Stimulated activated CD4-positive, alpha-beta T cell treated with anti-CD3 and anti-CD28 coated beads, Interleukin-15, amount 100 ng/mL, for 48 hours (primary cell): ENCODE data around the gene ORM2.
"Not testable (repeated sequence)": the region's sequence is repeated elsewhere in the genome, so short reads cannot be mapped to it uniquely, and the experiment has no call there.

Experiments
- DNase-seq, 2 donors: peaks; one replicate each; pipeline ENCODE4 v3.0.0-alpha.2; 2020; ENCODE audit warnings: low read depth in 2 of 2

The ORM2 gene

GRCh38 chr9:114331229-114332195, 1.8 kb downstream of the ORM2 start:
- DNase-seq, result not testable (repeated sequence)

- not testable (repeated sequence) for DNase-seq
Measured at GRCh38 chr9:114332474-114333040, 2.9 kb downstream of the ORM2 start.

GRCh38 chr9:114333718-114334117, 4.0 kb downstream of the ORM2 start:
- not testable (repeated sequence) for DNase-seq

- DNase-seq, result no peak
Measured at GRCh38 chr9:114334490-114334889, 4.8 kb downstream of the ORM2 start.

GRCh38 chr9:114335745-114336144, 6.1 kb downstream of the ORM2 start:
- no peak for DNase-seq

GRCh38 chr9:114336157-114336556, 6.5 kb downstream of the ORM2 start:
- no peak for DNase-seq

GRCh38 chr9:114336699-114337395, 7.2 kb downstream of the ORM2 start:
- no peak for DNase-seq

GRCh38 chr9:114338187-114338586, 8.5 kb downstream of the ORM2 start:
- no peak for DNase-seq

GRCh38 chr9:114339130-114339908, 9.7 kb downstream of the ORM2 start:
- DNase-seq, result peak in 1 of 2 donors; percentile 52

GRCh38 chr9:114341152-114341830, 11.6 kb downstream of the ORM2 start:
- no peak for DNase-seq

- DNase-seq, result no peak
Measured at GRCh38 chr9:114341991-114342390, 12.3 kb downstream of the ORM2 start.

GRCh38 chr9:114342755-114343440, 13.2 kb downstream of the ORM2 start:
- DNase-seq, result no peak

GRCh38 chr9:114343471-114344187, 14.0 kb downstream of the ORM2 start:
- DNase-seq, result no peak

- no peak for DNase-seq
Measured at GRCh38 chr9:114344188-114344566, 14.5 kb downstream of the ORM2 start.

- DNase-seq, result no peak
Measured at GRCh38 chr9:114344692-114345091, 15.0 kb downstream of the ORM2 start.

- DNase-seq, result no peak
Measured at GRCh38 chr9:114345493-114346065, 15.9 kb downstream of the ORM2 start.

GRCh38 chr9:114346146-114346545, 16.5 kb downstream of the ORM2 start:
- DNase-seq, result no peak

- no peak for DNase-seq
Measured at GRCh38 chr9:114347675-114348074, 18.0 kb downstream of the ORM2 start.

- DNase-seq, result no peak
Measured at GRCh38 chr9:114348261-114348905, 18.7 kb downstream of the ORM2 start.
